ENCODE measurements around the gene UIMC1. TPM values are rescaled to one million over a fixed set of nuclear protein-coding genes. Genes with fewer than 3 reads are reported as not detected.
"Not testable (repeated sequence)": the region's sequence is repeated elsewhere in the genome, so short reads cannot be mapped to it uniquely, and the experiment has no call there.

UIMC1 gene
- total RNA-seq (44.4 TPM), polyA plus RNA-seq (51.8 TPM)
- long read RNA-seq, donor 1, partial matches to known transcripts, result 0 of 2 reads
- long read RNA-seq, donor 1, other reads (novel, unspliced or antisense), result 0 of 2 reads
- long read RNA-seq, donor 2, result 0 reads
- long read RNA-seq, donor 3, partial matches to known transcripts, result 0 of 3 reads
- long read RNA-seq, donor 3, other reads (novel, unspliced or antisense), result 0 of 3 reads
- long read RNA-seq, donor 4, partial matches to known transcripts, result 0 of 1 reads
- long read RNA-seq, donor 4, other reads (novel, unspliced or antisense), result 0 of 1 reads
- long read RNA-seq, donor 5, partial matches to known transcripts, result 0 of 6 reads
- long read RNA-seq, donor 5, other reads (novel, unspliced or antisense), result 0 of 6 reads
- long read RNA-seq, donor 6, partial matches to known transcripts, result 0 of 2 reads
- long read RNA-seq, donor 6, other reads (novel, unspliced or antisense), result 0 of 2 reads
- long read RNA-seq, donor 7, partial matches to known transcripts, result 0 of 3 reads
- long read RNA-seq, donor 7, other reads (novel, unspliced or antisense), result 0 of 3 reads
- long read RNA-seq, donor 8, partial matches to known transcripts, result 0 of 1 reads
- long read RNA-seq, donor 8, other reads (novel, unspliced or antisense), result 0 of 1 reads
- long read RNA-seq, donor 9, partial matches to known transcripts, result 0 of 2 reads
- long read RNA-seq, donor 9, other reads (novel, unspliced or antisense), result 0 of 2 reads
- long read RNA-seq, donor 10, partial matches to known transcripts, result 0 of 1 reads
- long read RNA-seq, donor 10, other reads (novel, unspliced or antisense), result 0 of 1 reads

- H3K9me3 ChIP-seq (ENCODE audit: control insufficient read depth in 2 of 2, insufficient read depth in 1 of 2, low read length in 1 of 2), result peaks cover 0 to 4% of the 10 kb centered on the region in 2 donors
- H3K4me3 ChIP-seq (ENCODE audit: low read length in 2 of 2), result peak within 1 kb of the TSS; percentile 65 to 100
- peaks cover 0 to 7% of the 10 kb centered on the region in 2 donors for H3K36me3 ChIP-seq (ENCODE audit: control insufficient read depth in 2 of 2, insufficient read depth in 2 of 2, low read length in 1 of 2)
- DNase-seq (ENCODE audit: low read depth in 6 of 9, low spot score in 9 of 9), result peak; percentile 82 to 97 (median 91)
- H3K27me3 ChIP-seq (ENCODE audit: control insufficient read depth in 2 of 2, insufficient read depth in 1 of 2, low read length in 1 of 2), result no peaks in the 10 kb centered on the region
- peaks cover 4 to 17% of the 10 kb centered on the region in 2 donors for H3K4me1 ChIP-seq (ENCODE audit: control insufficient read depth in 2 of 2, insufficient read depth in 2 of 2, low read length in 2 of 2)
- under 1% methylated on average over 83 of the region's 83 CpGs for WGBS
- H3K27ac ChIP-seq (ENCODE audit: low read depth in 1 of 2, low read length in 1 of 2), result peak within 1 kb of the TSS; percentile 88 to 93
Observed at GRCh38 chr5:177006265-177006972, at the start of gene UIMC1. Gene UIMC1 (minus strand): TSS chr5:177006779. CDS start chr5:176982615, 24,164 bp downstream.

GRCh38 chr5:177049285-177049684 is 42.7 kb upstream of the UIMC1 start:
- 98% methylated on average over 5 of the region's 5 CpGs for WGBS
- H3K27me3 ChIP-seq (ENCODE audit: control insufficient read depth in 2 of 2, insufficient read depth in 1 of 2, low read length in 1 of 2), result no peaks in the 10 kb centered on the region
- H3K4me3 ChIP-seq (ENCODE audit: low read length in 2 of 2), result no peak overlapping the region
- H3K36me3 ChIP-seq (ENCODE audit: control insufficient read depth in 2 of 2, insufficient read depth in 2 of 2, low read length in 1 of 2), result peaks cover 21 to 65% of the 10 kb centered on the region in 2 donors
- no peaks in the 10 kb centered on the region for H3K4me1 ChIP-seq (ENCODE audit: control insufficient read depth in 2 of 2, insufficient read depth in 2 of 2, low read length in 2 of 2)
- peak in 1 of 9 donors; percentile 9 for DNase-seq (ENCODE audit: low read depth in 6 of 9, low spot score in 9 of 9)
- no peaks in the 10 kb centered on the region for H3K9me3 ChIP-seq (ENCODE audit: control insufficient read depth in 2 of 2, insufficient read depth in 1 of 2, low read length in 1 of 2)
- no peak overlapping the region for H3K27ac ChIP-seq (ENCODE audit: low read depth in 1 of 2, low read length in 1 of 2)

- H3K36me3 ChIP-seq (ENCODE audit: control insufficient read depth in 2 of 2, insufficient read depth in 2 of 2, low read length in 1 of 2), result peaks cover 28 to 66% of the 10 kb centered on the region in 2 donors
- H3K27me3 ChIP-seq (ENCODE audit: control insufficient read depth in 2 of 2, insufficient read depth in 1 of 2, low read length in 1 of 2); H3K4me3 ChIP-seq (ENCODE audit: low read length in 2 of 2); H3K9me3 ChIP-seq (ENCODE audit: control insufficient read depth in 2 of 2, insufficient read depth in 1 of 2, low read length in 1 of 2); DNase-seq (ENCODE audit: low read depth in 6 of 9, low spot score in 9 of 9); H3K27ac ChIP-seq (ENCODE audit: low read depth in 1 of 2, low read length in 1 of 2); H3K4me1 ChIP-seq (ENCODE audit: control insufficient read depth in 2 of 2, insufficient read depth in 2 of 2, low read length in 2 of 2): not testable (repeated sequence)
- 97% methylated on average over 7 of the region's 7 CpGs for WGBS
Observed at GRCh38 chr5:177048531-177048930, 42.0 kb upstream of the UIMC1 start.

- no peak overlapping the region for H3K27ac ChIP-seq (ENCODE audit: low read depth in 1 of 2, low read length in 1 of 2)
- H3K27me3 ChIP-seq (ENCODE audit: control insufficient read depth in 2 of 2, insufficient read depth in 1 of 2, low read length in 1 of 2), result no peaks in the 10 kb centered on the region
- no peak overlapping the region for H3K4me3 ChIP-seq (ENCODE audit: low read length in 2 of 2)
- H3K9me3 ChIP-seq (ENCODE audit: control insufficient read depth in 2 of 2, insufficient read depth in 1 of 2, low read length in 1 of 2), result no peaks in the 10 kb centered on the region
- 98% methylated on average over 4 of the region's 4 CpGs for WGBS
- H3K36me3 ChIP-seq (ENCODE audit: control insufficient read depth in 2 of 2, insufficient read depth in 2 of 2, low read length in 1 of 2), result peaks cover 40 to 69% of the 10 kb centered on the region in 2 donors
- DNase-seq (ENCODE audit: low read depth in 6 of 9, low spot score in 9 of 9), result no peak
- no peaks in the 10 kb centered on the region for H3K4me1 ChIP-seq (ENCODE audit: control insufficient read depth in 2 of 2, insufficient read depth in 2 of 2, low read length in 2 of 2)
Observed at GRCh38 chr5:177045631-177046030, 39.1 kb upstream of the UIMC1 start.

GRCh38 chr5:177044641-177045040 is 38.1 kb upstream of the UIMC1 start:
- Histone ChIP-seq H3K9me3 (ENCODE audit: control insufficient read depth in 2 of 2, insufficient read depth in 1 of 2, low read length in 1 of 2) (no peaks in the 10 kb centered on the region), H3K36me3 (ENCODE audit: control insufficient read depth in 2 of 2, insufficient read depth in 2 of 2, low read length in 1 of 2) (peaks cover 38 to 63% of the 10 kb centered on the region in 2 donors), H3K4me3 (ENCODE audit: low read length in 2 of 2) (no peak overlapping the region), H3K27ac (ENCODE audit: low read depth in 1 of 2, low read length in 1 of 2) (no peak overlapping the region), H3K4me1 (ENCODE audit: control insufficient read depth in 2 of 2, insufficient read depth in 2 of 2, low read length in 2 of 2) (no peaks in the 10 kb centered on the region), H3K27me3 (ENCODE audit: control insufficient read depth in 2 of 2, insufficient read depth in 1 of 2, low read length in 1 of 2) (no peaks in the 10 kb centered on the region)
- WGBS, result 100% methylated on average over 1 of the region's 1 CpG
- DNase-seq (ENCODE audit: low read depth in 6 of 9, low spot score in 9 of 9), result no peak

GRCh38 chr5:177043958-177044357 is 37.4 kb upstream of the UIMC1 start:
- peaks cover 34 to 62% of the 10 kb centered on the region in 2 donors for H3K36me3 ChIP-seq (ENCODE audit: control insufficient read depth in 2 of 2, insufficient read depth in 2 of 2, low read length in 1 of 2)
- 93% methylated on average over 1 of the region's 1 CpG for WGBS
- no peak overlapping the region for H3K4me3 ChIP-seq (ENCODE audit: low read length in 2 of 2)
- H3K27ac ChIP-seq (ENCODE audit: low read depth in 1 of 2, low read length in 1 of 2), result no peak overlapping the region
- no peaks in the 10 kb centered on the region for H3K9me3 ChIP-seq (ENCODE audit: control insufficient read depth in 2 of 2, insufficient read depth in 1 of 2, low read length in 1 of 2)
- no peak for DNase-seq (ENCODE audit: low read depth in 6 of 9, low spot score in 9 of 9)
- no peaks in the 10 kb centered on the region for H3K27me3 ChIP-seq (ENCODE audit: control insufficient read depth in 2 of 2, insufficient read depth in 1 of 2, low read length in 1 of 2)
- no peaks in the 10 kb centered on the region for H3K4me1 ChIP-seq (ENCODE audit: control insufficient read depth in 2 of 2, insufficient read depth in 2 of 2, low read length in 2 of 2)

GRCh38 chr5:177043114-177043513 is 36.5 kb upstream of the UIMC1 start:
- WGBS, result 97% methylated on average over 6 of the region's 6 CpGs
- Histone ChIP-seq H3K4me1 (ENCODE audit: control insufficient read depth in 2 of 2, insufficient read depth in 2 of 2, low read length in 2 of 2) (no peaks in the 10 kb centered on the region), H3K9me3 (ENCODE audit: control insufficient read depth in 2 of 2, insufficient read depth in 1 of 2, low read length in 1 of 2) (no peaks in the 10 kb centered on the region), H3K36me3 (ENCODE audit: control insufficient read depth in 2 of 2, insufficient read depth in 2 of 2, low read length in 1 of 2) (peaks cover 31 to 58% of the 10 kb centered on the region in 2 donors), H3K4me3 (ENCODE audit: low read length in 2 of 2) (no peak overlapping the region), H3K27me3 (ENCODE audit: control insufficient read depth in 2 of 2, insufficient read depth in 1 of 2, low read length in 1 of 2) (no peaks in the 10 kb centered on the region), H3K27ac (ENCODE audit: low read depth in 1 of 2, low read length in 1 of 2) (no peak overlapping the region)
- DNase-seq (ENCODE audit: low read depth in 6 of 9, low spot score in 9 of 9), result no peak

- peaks cover 34 to 53% of the 10 kb centered on the region in 2 donors for H3K36me3 ChIP-seq (ENCODE audit: control insufficient read depth in 2 of 2, insufficient read depth in 2 of 2, low read length in 1 of 2)
- no peak overlapping the region for H3K27ac ChIP-seq (ENCODE audit: low read depth in 1 of 2, low read length in 1 of 2)
- WGBS, result 96% methylated on average over 2 of the region's 2 CpGs
- no peaks in the 10 kb centered on the region for H3K4me1 ChIP-seq (ENCODE audit: control insufficient read depth in 2 of 2, insufficient read depth in 2 of 2, low read length in 2 of 2)
- no peak for DNase-seq (ENCODE audit: low read depth in 6 of 9, low spot score in 9 of 9)
- no peaks in the 10 kb centered on the region for H3K27me3 ChIP-seq (ENCODE audit: control insufficient read depth in 2 of 2, insufficient read depth in 1 of 2, low read length in 1 of 2)
- H3K9me3 ChIP-seq (ENCODE audit: control insufficient read depth in 2 of 2, insufficient read depth in 1 of 2, low read length in 1 of 2), result no peaks in the 10 kb centered on the region
- no peak overlapping the region for H3K4me3 ChIP-seq (ENCODE audit: low read length in 2 of 2)
Observed at GRCh38 chr5:177041936-177042335, 35.4 kb upstream of the UIMC1 start.
